Measurements from ENCODE around the gene FBLN5. TPM values are rescaled to one million over a fixed set of nuclear protein-coding genes. Genes with fewer than 3 reads are reported as not detected.
"Not testable (repeated sequence)": the region's sequence is repeated elsewhere in the genome, so short reads cannot be mapped to it uniquely, and the experiment has no call there.

FBLN5 gene
- total RNA-seq, 1 experiment from 2014 or later: not detected

GRCh38 chr14:91872517-91873470 lies 74.7 kb downstream of the FBLN5 start:
- no peak overlapping the region for H3K4me3 ChIP-seq
- DNase-seq: peak; percentile 54 to 89
- POLR2A ChIA-PET (ENCODE audit: unreplicated experiment): no interaction called here

DNA sequence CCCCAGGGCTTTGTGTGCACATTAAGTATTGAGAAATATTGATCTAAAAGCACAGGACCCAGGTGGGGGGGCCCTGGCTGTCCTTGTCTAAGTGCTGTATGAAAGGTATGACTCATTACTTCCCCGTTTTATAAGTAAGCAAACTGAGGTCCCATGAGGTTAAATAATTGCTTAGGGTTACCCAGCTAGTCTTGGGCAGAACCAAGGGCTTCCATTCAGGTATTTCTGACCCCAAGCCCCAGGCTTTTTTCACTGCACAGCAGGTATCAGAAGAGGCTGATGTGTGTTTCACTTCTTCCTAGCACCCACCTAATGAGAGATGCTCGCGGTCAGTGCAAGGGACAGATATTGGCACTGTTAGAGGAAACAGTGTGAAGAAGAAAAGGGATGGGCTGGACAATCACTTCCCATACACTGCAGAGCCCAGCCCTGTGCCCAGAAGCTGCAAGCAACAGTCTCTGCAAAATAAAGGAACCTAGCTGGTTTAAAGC lies 75.4 kb downstream of the FBLN5 start:
- Histone ChIP-seq H3K4me1 (replicated peaks; ENCODE audit: insufficient read depth) (peaks cover 33% of the 10 kb centered on the region), H3K27me3 (ENCODE audit: insufficient read depth, low read depth) (no peaks in the 10 kb centered on the region), H3K27ac (peak overlapping the region; percentile 29), H3F3A (ENCODE audit: insufficient read depth, low read depth) (peaks cover 11% of the 10 kb centered on the region; the same call in 1 of the 2 replicates), H3K4me2 (peak overlapping the region; percentile 57), H3K79me2 (ENCODE audit: low read depth) (no peaks in the 10 kb centered on the region), H3K36me3 (ENCODE audit: low read depth) (no peaks in the 10 kb centered on the region), H4K20me1 (ENCODE audit: insufficient read depth) (no peaks in the 10 kb centered on the region), H3K9me3 (ENCODE audit: insufficient read depth, low read depth) (no peaks in the 10 kb centered on the region), H3K9me2 (ENCODE audit: insufficient read depth) (no peaks in the 10 kb centered on the region), H3K4me3 (no peak overlapping the region), H2AFZ (no peak overlapping the region)
- POLR2A ChIA-PET (ENCODE audit: unreplicated experiment): no interaction called here
- TF ChIP-seq, protein P1, sequence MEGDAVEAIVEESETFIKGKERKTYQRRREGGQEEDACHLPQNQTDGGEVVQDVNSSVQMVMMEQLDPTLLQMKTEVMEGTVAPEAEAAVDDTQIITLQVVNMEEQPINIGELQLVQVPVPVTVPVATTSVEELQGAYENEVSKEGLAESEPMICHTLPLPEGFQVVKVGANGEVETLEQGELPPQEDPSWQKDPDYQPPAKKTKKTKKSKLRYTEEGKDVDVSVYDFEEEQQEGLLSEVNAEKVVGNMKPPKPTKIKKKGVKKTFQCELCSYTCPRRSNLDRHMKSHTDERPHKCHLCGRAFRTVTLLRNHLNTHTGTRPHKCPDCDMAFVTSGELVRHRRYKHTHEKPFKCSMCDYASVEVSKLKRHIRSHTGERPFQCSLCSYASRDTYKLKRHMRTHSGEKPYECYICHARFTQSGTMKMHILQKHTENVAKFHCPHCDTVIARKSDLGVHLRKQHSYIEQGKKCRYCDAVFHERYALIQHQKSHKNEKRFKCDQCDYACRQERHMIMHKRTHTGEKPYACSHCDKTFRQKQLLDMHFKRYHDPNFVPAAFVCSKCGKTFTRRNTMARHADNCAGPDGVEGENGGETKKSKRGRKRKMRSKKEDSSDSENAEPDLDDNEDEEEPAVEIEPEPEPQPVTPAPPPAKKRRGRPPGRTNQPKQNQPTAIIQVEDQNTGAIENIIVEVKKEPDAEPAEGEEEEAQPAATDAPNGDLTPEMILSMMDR (conservative IDR thresholded peaks at IDR 0.05): no peak
- TF ChIP-seq EZH2 (IDR thresholded peaks at IDR 0.05; ENCODE audit: low read depth): no peak
- peak in 1 of 2 experiments; percentile 43 for DNase-seq
- BruUV-seq (replicated peaks): no TSS peak
- intact Hi-C loops (cut with micrococcal nuclease; ENCODE audit: unreplicated experiment): no loop called here
- CTCF ChIA-PET: no interaction called here

More at GRCh38 chr14:91872517-91873470, 74.7 kb downstream of the FBLN5 start:
- CTCF ChIA-PET: no interaction called here
- Histone ChIP-seq H4K20me1 (ENCODE audit: insufficient read depth) (no peaks in the 10 kb centered on the region), H3F3A (ENCODE audit: insufficient read depth, low read depth) (peaks cover 11% of the 10 kb centered on the region; the same call in 1 of the 2 replicates), H3K79me2 (ENCODE audit: low read depth) (no peaks in the 10 kb centered on the region), H3K4me2 (peak overlapping the region; percentile 57), H3K9me3 (ENCODE audit: insufficient read depth, low read depth) (no peaks in the 10 kb centered on the region), H3K27ac (peak overlapping the region; percentile 50), H2AFZ (no peak overlapping the region), H3K27me3 (ENCODE audit: insufficient read depth, low read depth) (no peaks in the 10 kb centered on the region), H3K4me1 (replicated peaks; ENCODE audit: insufficient read depth) (peaks cover 33% of the 10 kb centered on the region), H3K36me3 (ENCODE audit: low read depth) (no peaks in the 10 kb centered on the region), H3K9me2 (ENCODE audit: insufficient read depth) (no peaks in the 10 kb centered on the region)
- TF ChIP-seq, protein P1 (conservative IDR thresholded peaks at IDR 0.05): no peak
- no peak for TF ChIP-seq EZH2 (IDR thresholded peaks at IDR 0.05; ENCODE audit: low read depth)
- no TSS peak for BruUV-seq (replicated peaks)
- intact Hi-C loops (cut with micrococcal nuclease; ENCODE audit: unreplicated experiment): no loop called here

DNA sequence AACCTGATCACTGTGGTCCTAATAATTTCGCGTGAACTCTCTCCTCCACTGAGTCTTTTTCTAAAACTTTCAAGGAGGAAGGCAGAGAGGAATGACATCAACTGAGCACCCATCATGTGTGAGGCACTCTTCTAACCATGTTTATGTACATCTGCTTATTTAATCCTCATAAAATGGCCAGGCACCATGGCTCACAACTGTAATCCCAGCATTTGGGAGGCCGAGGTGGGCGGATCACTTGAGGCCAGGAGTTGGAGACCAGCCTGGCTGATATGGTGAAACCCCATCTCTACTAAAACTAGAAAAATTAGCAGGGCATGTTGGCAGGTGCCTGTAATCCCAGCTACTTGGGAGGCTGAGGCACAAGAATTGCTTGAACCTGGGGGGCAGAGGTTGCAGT lies 76.1 kb downstream of the FBLN5 start:
- H3K9me3 ChIP-seq (ENCODE audit: insufficient read depth, low read depth); H3K27me3 ChIP-seq (ENCODE audit: insufficient read depth, low read depth); H3K4me3 ChIP-seq; CTCF ChIA-PET; H3K27ac ChIP-seq; DNase-seq; BruUV-seq (replicated peaks); H3K9me2 ChIP-seq (ENCODE audit: insufficient read depth); H3K79me2 ChIP-seq (ENCODE audit: low read depth); POLR2A ChIA-PET (ENCODE audit: unreplicated experiment); H4K20me1 ChIP-seq (ENCODE audit: insufficient read depth); H3K36me3 ChIP-seq (ENCODE audit: low read depth); intact Hi-C loops (cut with micrococcal nuclease; ENCODE audit: unreplicated experiment); H2AFZ ChIP-seq: not testable (repeated sequence)
- Histone ChIP-seq H3K4me2 (0 out of 2 replicates have a peak overlapping the region, but pooled peaks have one; percentile 57), H3F3A (ENCODE audit: insufficient read depth, low read depth) (peaks cover 11% of the 10 kb centered on the region; the same call in 1 of the 2 replicates), H3K4me1 (replicated peaks; ENCODE audit: insufficient read depth) (peaks cover 33% of the 10 kb centered on the region)

Data from PC-9 (cell line).